Measurements from ENCODE around the gene CEP104.

- TF ChIP-seq CTCF (IDR thresholded peaks at IDR 0.05): no peak
- no peak for TF ChIP-seq POLR2A (IDR thresholded peaks at IDR 0.05)
Observed at GRCh38 chr1:3819771-3820200, 37.2 kb downstream of the CEP104 start.
